NB4 (cell line): Measurements from ENCODE around the gene PAGE2B.
A peak's percentile ranks its signal among the peaks of the same experiment; 100 is the strongest.

Source experiments
- DNase-seq: peaks from one replicate; pipeline ENCODE4 v3.0.0; 2010; ENCODE audit warnings: low read depth
- H3K4me3 ChIP-seq: one replicate; pipeline ENCODE4 v1.5.1; 2011; ENCODE audit warnings: mild to moderate bottlenecking, low read depth, low read length, moderate library complexity
- MYC ChIP-seq: IDR thresholded peaks from 2 replicates; pipeline ENCODE4 v1.6.1; 2011; ENCODE audit warnings: low read depth, low read length
- POLR2A ChIP-seq: IDR thresholded peaks from 2 replicates; pipeline ENCODE4 v1.6.1; 2011; ENCODE audit warnings: mild to moderate bottlenecking; ENCODE audit not compliant: insufficient read length; ENCODE audit errors: extremely low read depth
- TF ChIP-seq, protein P1 (sequence below): IDR thresholded peaks from one replicate; pipeline ENCODE4 v1.5.1; 2012; ENCODE audit warnings: low read depth, low read length
- TF ChIP-seq, protein P2 (sequence below): IDR thresholded peaks from 2 replicates; pipeline ENCODE4 v1.6.1; 2011; ENCODE audit warnings: low read depth, low read length

The PAGE2B gene

DNA sequence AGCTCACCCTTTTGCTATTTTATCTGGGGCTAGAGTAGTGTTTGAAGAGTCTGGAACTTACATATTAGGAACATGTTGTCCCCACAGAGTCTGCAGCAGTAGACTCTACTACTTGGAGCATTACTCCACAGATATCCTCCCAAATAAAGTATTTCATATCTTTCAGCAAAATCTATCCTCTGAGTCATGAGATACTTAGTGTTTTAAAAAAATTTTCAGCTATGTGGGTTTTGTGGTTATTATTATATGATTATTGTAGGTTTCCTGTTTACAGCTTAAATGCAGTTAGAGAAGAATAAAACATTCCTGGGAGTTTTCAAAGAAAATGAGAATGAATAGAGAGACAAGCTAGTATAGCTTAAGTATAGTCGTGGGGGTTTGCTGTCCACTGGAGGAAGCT lies 44.9 kb downstream of the PAGE2B start:
- DNase-seq, result no peak
- H3K4me3 ChIP-seq, result no peak overlapping the region
- TF ChIP-seq, protein P1, sequence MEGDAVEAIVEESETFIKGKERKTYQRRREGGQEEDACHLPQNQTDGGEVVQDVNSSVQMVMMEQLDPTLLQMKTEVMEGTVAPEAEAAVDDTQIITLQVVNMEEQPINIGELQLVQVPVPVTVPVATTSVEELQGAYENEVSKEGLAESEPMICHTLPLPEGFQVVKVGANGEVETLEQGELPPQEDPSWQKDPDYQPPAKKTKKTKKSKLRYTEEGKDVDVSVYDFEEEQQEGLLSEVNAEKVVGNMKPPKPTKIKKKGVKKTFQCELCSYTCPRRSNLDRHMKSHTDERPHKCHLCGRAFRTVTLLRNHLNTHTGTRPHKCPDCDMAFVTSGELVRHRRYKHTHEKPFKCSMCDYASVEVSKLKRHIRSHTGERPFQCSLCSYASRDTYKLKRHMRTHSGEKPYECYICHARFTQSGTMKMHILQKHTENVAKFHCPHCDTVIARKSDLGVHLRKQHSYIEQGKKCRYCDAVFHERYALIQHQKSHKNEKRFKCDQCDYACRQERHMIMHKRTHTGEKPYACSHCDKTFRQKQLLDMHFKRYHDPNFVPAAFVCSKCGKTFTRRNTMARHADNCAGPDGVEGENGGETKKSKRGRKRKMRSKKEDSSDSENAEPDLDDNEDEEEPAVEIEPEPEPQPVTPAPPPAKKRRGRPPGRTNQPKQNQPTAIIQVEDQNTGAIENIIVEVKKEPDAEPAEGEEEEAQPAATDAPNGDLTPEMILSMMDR, result no peak

DNA sequence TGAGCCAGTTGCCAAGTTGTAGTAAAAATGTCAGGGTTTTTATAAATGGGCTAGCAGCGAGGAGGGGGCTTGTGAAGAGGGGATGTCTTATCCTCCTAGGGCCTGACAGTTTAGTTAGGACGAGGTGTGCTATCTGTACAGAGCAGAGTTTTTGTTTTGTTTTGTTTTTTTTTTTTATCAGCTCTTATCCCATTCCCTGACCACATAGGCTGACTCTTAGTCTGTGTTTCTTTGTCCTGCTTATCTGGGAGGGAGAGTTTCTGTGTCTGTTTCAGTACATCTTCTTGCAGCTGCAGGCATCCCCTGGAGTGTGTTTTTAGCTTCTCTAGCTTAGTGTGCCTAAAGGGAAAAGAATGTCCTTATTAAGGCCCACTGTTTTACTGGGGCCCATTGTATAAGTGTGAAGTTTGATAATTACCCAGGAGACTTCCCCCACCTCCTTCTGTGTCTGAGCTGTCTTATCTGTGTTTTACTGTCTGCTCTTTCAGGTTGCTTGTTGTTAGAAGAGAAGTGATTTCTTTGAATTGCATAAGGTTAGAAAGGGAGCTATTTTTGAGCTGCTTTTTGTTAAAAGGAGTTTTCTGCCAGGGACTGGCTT lies 46.0 kb downstream of the PAGE2B start:
- DNase-seq, result no peak
- no peak overlapping the region for H3K4me3 ChIP-seq
- TF ChIP-seq MYC (no peak), POLR2A (no peak)
- TF ChIP-seq, protein P1, result no peak
- TF ChIP-seq, protein P2, sequence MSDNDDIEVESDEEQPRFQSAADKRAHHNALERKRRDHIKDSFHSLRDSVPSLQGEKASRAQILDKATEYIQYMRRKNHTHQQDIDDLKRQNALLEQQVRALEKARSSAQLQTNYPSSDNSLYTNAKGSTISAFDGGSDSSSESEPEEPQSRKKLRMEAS, result no peak

DNA sequence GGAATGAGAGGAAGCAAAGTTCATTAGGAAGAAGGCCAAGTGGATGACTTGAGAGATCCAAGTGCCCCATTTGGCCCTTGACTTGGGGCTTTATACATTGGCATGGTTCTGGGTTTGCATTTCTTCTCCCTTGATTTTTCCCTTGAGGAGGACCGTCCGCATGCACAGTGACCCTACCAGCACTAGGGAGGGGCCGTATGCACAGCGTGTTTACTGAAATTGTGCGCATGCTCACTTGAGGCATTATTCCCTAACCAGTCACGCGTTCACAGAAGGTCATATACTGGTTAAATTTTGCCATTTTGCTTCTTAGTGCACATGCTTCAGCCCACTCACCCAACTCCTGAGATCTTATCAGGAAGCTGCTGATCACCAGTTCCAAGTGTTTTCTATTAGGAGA lies 49.1 kb downstream of the PAGE2B start:
- H3K4me3 ChIP-seq, result no peak overlapping the region
- no peak for DNase-seq
- TF ChIP-seq, protein P2, result no peak
- TF ChIP-seq MYC, result no peak
- TF ChIP-seq, protein P1, result no peak
- TF ChIP-seq POLR2A, result no peak

DNA sequence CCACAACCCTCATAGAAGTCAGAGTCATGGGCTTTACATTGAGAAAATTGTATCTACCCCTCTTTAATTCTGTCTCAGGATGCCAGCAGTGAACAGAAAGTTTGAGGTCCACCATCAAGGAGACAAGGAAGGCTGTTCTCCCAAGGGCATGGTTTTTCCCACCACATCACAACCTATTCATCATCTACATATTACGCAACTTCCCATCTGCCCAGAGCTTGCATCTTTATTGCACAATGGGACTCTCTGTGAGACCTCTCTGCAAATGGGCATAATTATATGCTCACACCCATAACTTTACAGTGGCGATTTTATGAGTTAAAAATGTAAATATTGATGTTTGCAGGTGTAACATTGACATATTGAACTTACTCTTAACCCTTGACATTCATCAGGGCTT lies 52.9 kb downstream of the PAGE2B start:
- DNase-seq, result peak; percentile 75
- H3K4me3 ChIP-seq, result no peak overlapping the region
- TF ChIP-seq, protein P1, result no peak
- TF ChIP-seq POLR2A (no peak), MYC (no peak)
- TF ChIP-seq, protein P2, result no peak
